GM20431 (cell line): ENCODE data around the gene GHRL.

Experiments used
- in situ Hi-C: fragments of 300-500 bp; cut with MseI, MboI; formaldehyde crosslinking; loops from one replicate; pipeline ENCODE4 v1.15.0; 2020; ENCODE audit warnings: low sequenced_read_pairs; ENCODE audit not compliant: unreplicated experiment

Gene GHRL

DNA sequence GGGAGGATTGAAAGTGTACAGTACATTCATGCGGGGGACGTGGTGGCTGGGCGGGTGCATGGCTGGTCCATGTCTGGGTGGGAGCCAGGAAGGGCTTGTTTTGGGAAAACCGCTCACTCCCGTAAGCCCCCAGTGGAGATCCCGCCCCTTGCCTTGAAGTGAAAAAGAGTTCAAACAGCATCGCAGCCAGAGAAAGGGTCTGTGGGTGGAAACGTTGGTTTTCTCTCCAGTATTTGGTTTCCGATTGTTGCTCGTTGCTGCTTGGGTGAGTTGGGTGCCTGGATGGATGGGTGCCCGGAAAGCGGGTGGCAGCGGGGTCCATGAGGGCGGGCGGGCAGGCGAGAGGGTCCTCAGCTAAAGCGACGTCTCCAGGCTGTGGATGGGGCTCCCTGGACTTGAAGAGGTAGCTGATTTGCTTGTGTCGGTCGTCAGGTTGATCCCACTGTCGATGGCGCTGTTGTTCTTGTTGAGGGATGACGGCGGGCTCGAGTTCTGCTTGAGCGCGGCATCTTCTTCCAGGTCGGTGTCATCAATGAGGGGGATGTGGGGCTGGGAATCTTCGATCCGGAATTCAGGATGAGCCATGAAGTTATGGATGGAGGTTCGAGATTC is 35.8 kb upstream of the GHRL start:
- in situ Hi-C loops: no loop called here

DNA sequence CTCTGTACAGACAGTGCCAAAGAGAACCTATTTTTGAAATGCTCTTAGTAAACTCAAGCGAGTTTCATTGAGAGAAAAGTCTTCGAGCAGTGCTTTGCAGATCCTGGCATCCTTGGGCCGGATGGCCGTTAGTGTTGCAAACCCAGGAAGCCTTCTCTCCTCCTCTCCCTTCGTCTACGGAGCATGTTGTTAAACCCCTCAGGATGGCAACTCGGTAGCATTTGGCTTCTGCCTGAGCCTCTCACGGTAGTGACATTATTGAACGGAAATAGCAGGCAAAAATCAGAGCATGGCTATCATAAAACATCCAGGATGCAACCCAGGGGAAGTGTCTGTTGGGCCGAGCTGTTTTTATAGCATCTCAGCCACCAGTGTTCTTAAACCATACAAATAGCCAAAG is 34.8 kb upstream of the GHRL start:
- in situ Hi-C loops: no loop called here

DNA sequence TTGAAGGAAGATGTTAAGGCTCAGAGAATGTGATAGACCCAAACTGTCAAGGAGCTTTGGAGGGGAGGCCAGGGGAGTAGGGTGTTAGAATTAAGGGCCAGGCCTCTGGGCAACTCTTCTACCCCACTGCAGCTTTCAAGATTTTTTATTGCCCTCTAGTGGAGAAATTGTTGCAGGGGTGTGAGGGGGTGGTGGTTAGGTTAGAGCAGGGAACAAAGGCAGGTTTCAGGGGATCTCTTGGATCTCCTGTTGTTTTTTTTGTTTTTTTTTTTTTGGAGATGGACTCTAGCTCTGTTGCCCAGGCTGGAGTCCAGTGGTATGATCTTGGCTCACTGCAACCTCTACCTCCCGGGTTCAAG is 29.6 kb upstream of the GHRL start:
- in situ Hi-C loops: no loop called here

DNA sequence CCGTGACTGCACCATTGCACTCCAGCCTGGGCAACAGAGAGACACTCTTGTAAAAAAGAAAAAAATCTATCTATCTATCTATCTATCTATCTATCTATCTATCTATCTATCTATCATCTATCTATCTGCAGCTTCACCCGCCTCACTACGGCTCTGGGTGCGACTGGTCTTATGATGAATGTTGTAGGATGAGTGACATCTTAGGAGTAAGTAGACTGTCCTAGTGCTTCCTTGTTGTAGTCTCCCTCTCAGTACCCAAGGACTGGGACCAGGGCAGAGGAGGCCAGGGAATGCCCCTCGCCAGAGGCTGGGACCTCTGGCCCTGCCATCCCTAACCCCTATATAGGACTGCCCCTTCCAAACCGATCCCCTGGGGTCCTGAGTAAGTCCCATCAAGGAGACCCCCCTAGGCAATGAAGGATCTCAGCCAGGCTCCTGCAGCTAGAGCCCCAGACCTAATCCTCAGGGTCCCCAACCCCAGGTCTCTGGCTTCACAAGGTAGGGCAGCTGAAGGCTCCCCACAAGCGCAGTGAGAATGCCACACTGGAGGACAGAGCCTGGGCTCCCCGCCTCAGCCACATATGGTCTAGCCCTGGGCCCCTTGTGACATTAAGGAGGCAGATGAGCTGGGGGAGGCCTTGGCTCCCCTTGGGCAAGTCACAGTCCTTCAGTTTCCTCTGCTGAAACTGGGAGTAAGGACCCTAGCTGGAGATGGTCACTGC is 29.0 kb upstream of the GHRL start:
- in situ Hi-C loops: no loop called here

DNA sequence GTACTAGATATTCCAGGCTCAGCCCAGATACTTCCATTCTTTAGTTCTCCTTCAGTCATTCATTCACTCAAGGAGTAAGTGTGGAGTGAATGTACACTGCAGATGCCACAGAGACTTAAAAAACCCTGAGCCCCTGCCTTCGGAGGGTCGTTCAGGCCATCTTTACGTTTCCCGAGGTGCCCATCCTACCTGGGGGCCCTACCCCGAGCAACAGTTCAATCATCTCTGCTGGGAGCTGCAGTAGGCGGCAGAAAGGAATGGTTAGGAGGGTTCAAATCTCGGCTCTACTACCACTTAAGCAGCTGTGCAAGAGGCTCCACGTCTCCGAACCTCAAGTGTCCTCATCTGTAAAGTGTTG is 27.6 kb upstream of the GHRL start:
- in situ Hi-C loops: no loop called here

DNA sequence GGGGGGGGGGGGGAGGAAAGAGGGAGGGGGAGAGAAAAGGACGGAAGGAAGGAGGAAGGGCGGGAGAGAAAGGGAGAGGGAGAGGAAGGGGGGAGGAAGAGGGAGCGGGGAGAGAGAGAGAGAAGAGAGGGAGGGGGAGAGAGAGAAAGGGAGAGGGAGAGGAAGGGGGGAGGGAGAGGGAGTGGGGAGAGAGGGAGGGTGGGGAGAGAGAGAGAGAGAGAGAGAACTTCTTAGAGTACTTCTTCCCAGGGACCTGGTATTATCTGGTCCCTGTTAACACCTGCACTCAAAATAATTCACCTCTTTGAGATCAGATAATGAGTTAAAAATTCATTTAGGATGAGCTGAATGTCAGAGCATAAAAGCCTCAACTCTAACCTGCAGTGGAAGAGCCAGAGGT is 27.1 kb upstream of the GHRL start:
- in situ Hi-C loops: no loop called here

DNA sequence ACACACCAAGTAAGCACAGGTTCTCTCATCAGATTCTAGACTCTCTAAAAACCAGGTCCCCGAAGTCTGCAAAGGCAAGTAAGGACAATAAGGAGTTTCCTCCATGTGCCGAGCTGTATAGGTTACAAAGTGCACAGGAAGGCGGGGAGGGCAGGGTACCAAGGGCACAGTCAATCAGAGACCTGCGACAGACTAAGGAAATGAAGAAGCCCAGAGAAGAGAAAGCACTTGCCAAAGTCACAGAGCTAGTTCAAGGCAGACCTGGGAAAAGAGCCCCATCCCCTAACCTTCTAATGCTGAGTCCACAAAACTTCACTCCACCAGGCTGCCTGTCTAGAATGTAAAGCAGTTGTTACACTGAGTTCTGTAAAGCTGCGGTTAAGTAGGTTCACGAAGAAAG is 26.5 kb upstream of the GHRL start:
- in situ Hi-C loops: no loop called here

DNA sequence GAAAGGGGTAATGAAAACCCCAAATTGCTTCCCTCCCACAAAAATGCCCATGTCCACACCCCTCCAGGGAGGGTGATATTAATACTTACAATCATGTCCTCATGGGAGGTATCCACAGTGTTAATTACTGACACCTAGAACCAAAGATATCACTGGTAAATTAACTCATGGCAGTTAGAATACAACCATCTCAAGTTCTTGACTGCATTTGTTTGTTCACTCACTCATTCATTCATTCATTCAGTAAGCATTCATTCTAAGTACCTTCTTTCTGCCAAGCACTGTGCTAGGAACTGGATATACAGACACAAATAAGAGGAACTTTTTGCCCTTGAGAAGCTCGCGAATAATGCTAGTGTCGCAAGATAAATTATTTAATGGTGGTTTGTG is 25.2 kb upstream of the GHRL start:
- in situ Hi-C loops: no loop called here

DNA sequence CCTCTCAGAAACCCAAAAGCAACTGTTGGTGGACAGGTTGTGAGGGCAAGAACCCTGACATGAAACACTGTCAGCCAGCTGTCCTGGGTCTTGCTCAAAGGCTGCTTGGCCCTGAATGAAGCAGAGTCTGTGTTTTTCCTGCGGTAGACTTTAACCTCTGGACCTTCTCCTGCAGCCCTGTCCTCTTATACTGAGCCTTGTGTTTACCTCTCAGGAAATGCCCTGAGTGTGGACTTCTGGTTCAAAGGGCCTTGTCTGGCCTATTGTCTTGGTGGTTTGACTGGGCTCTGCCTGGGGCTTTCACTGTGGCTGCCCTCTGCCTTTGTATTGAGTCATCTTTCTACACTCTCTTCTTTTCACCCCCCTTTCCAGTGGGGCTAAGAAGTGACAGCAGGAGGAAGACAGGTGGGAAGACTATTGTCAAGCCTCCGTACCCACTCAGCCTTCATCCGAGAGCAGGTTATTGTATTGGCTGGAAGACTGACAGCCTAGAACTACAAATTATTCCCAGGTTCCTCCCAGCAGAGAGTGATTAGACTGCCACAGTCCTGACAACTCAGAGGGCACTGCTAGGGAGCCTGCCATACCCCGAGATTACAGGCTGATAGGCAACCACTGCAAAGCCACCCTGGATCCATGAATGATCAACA is 24.7 kb upstream of the GHRL start:
- in situ Hi-C loops: no loop called here

DNA sequence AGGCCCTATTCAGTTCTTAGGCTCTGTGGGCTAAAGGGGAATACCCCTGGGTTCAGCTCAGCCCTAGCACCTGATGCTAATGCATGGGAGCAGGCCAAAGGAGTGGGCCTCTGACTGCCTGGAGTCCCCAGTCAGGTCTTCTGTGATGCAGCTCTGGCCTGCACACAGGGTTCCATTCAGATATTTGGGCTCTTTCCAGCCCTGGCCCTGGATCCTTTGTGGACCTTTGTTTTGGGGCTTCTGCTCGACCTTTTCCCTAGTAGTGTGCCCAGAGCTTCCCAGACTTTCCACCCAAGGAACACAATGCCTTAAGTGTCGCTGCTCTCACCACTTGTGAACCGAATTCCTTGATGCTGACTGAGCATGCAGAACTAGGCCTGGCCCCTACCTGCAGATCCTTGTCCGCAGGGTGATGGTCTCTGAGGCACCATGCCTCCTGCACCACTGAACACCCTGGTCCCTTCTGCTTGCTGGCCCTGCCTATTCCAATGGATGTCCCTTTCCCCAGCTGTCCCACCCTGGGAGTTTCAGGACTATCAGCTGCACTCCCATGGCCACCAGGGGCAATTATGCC is 23.1 kb upstream of the GHRL start:
- in situ Hi-C loops: no loop called here

DNA sequence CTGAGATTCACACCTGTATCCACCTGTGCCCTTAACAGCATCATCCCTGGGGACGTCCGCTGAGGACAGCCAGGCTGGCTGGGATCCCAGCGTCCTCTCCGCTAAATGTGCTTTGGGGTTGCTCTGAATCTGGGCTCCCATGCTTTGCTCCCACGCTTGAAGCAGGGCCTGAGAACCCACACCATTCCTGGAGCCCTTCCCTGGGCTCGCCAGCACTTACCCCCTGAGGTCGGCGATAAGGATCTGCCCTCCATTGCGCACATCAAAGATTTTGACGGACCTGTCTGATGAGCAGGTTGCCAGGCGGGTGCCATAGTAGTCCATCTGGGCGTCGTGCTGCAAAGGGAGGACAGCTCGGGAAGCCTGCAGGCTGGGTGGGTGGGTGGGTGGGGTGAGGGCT is 22.4 kb upstream of the GHRL start:
- in situ Hi-C loops: no loop called here

DNA sequence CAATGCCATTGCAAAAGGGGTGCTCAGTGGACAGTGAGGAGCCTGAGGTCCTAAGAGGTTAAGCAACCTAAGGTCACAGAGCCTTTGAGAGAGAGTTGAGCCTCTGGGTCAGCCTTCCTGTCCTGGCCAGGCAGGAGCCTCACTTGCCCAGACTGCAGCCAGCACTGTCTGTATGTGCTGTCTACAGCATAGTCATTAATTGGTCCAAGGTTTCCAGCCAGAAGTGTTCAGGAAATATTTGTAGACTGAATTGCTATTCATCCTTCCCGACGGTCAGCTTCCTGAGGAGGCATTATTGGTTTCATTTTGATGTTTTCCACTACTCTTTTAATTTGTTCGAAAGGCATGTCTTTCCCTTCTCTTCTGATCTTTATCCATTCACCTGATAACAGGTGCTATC is 20.1 kb upstream of the GHRL start:
- in situ Hi-C loops: no loop called here

DNA sequence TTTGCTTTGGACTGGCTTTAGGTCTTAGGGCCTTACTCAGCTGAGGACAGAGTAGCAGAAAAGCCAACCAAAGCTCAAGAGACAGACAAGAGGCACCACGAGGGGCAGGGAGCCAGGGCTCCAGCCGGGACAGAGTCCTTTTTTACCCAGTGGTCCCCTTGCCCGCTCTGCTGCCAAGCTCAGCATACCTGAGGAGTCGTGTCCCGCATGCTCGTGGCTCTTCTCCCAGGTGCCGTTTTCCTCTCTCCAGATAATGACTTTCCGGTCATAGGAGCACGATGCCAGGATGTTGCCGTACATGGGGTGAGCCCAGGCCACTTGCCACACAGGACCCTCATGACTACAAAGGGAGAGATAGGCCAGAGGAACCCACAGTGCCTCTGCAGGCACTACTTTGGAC is 19.6 kb upstream of the GHRL start:
- in situ Hi-C loops: no loop called here

DNA sequence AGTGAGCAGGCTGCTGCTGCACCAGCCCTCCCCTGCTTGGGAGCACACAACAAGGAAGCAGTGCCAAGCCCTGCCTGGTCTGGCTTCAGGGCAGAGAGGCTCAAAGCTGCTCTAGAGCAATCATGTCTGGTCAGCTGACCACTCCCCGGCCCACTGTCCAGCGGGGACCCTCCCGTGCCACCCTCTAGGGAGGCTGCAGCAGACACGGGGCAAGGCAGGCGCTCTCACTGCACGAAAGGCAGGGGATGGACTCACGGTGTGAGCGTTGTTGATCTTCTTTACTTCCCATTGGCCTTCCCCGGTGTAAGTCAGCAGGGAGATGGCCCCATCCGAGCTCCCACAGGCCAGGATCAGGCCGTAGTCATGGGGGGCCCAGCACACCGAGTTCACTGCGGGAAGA is 19.0 kb upstream of the GHRL start:
- in situ Hi-C loops: no loop called here

DNA sequence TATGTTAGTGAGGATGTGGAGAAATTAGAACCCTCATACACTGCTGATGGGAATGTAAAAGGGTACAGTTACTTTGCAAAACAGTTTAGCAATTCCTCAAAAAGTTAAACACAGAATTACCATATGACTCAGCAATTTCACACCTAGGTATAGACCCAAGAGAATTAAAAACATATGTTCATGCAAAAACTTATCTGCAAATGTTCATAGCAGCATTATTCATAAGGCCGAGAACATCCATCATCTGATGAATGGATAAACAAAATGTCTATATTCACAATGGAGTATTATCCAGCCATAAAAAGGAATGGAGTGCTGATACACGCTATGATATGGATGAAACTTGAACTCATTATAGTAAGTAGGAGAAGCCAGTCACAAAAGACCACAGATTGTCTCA is 17.8 kb upstream of the GHRL start:
- in situ Hi-C loops: no loop called here

DNA sequence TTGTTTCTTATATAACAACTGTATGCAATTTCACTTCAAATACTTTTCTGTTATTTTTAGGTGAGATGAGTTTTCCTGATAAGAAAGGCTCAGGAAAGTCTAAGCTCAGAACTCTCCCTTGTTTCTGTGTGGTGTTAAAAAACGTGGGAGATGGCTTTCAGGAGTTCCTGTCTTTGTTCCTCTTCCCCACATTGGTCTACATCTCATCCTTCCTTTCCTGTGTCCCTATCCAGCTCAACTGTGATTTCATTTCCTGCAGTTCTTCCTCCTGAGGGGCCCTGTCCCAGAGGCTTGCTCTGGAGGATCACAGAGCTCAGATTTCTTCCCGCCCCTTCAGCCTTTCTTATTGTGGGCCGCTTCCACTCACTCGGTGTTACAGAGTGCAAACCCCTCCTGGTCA is 17.0 kb upstream of the GHRL start:
- in situ Hi-C loops: no loop called here

DNA sequence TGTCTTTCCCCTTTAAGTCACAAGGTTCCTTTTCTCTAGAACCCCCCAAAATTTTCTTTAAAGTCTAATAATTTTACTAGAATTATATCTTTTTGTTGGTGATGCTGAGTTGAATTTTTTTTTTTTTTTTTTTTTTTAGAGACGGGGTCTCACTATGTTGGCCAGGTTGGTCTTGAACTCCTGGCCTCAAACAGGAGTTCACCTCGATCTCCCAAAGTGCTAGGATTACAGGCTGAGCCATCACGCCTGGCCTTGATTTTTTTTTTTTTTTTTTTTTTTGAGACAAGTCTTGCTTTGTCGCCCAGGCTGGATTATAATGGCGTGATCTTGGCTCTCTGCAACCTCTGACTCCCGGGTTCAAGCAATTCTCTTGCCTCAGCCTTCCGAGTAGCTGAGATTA is 15.9 kb upstream of the GHRL start:
- in situ Hi-C loops: no loop called here

DNA sequence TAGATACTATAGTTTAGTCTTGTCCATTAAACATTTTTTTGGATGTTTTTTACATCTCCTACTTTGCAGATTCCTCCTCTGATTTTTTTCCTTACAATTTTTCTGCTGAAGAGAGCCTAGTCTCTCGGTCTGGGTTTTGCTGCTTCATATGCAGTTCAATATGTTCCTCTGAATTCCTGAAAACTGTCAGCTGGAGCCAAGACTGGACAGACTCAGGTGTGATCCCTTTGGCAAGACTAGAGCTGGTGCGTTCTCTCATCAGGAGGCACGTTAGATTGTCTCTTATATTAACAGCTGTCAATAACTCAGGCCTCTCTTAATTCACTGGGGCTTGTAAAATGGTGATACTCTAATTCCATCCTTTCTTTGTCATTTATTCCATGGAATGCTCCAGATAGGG is 13.4 kb upstream of the GHRL start:
- in situ Hi-C loops: no loop called here

DNA sequence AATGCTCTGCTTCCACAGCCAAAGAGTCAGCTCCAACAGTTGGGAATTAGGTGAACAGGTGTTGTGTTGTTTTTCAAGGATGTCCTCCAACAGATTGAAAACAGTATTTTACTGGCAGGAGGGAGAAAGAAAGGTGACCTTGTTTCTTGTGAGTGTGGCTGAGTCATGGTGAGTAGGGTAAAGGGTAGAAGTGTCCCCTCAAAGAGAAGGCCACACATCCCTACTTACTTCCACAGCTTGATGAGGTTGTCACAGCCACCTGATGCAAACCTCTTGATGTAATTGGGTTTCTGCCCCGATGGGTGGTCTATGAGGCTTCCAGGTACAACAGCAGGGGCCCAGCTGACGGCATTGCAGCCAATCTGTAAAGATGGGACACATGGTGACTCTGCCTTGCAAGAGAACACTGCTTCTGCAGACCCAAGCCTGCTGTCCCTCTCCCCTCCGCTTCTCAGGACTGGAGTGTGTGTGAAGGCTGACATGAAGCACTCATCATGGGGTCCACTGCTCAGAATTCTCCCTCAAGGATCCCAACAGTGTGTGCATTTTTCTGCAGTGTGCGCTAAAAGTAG is 12.7 kb upstream of the GHRL start:
- in situ Hi-C loops: no loop called here

DNA sequence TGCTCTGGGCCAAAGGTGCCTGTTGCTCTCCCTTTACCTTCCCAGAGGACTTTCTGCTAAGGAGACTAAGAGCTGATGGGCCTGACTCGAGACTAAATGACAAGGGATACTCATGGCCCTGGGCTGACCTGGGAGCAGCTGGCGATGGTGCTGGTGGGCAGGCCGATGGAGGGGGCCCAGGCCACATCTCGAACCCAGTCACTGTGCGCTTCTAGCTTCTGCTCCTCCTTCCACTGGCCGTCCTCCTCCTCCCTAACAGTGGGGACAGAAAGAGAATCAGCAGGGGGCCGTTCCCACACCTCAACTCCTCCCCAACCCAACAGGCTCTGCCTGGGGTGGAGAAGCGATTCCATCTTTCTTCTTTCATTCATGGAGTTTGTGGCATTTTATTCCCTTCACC is 12.2 kb upstream of the GHRL start:
- in situ Hi-C loops: no loop called here

DNA sequence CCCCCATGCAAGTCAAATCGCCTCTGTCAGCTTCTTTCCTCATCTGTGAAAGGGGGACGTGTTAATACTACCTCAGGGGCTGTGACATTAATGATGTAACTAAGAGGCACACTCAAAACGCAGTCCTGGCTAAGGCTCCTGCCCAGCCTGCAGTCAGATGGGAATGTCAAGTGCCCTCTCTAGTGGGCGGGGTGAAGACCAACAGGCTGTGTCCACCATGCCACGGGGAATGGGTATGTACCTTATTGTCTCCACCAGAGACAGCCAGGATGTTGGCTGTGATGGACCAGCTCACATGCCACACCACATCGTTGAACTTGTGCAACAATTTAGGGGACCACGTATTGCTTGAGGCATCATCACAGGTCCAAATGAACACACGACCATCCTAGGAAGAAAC is 11.0 kb upstream of the GHRL start:
- in situ Hi-C loops: no loop called here
